GM12872 (cell line): ENCODE results near the gene BICRAL.

Source experiments
- CTCF ChIP-seq: IDR thresholded peaks from 3 replicates; pipeline ENCODE4 v1.5.1; 2011; ENCODE audit warnings: low read depth, mild to moderate bottlenecking, low read length, moderate library complexity; ENCODE audit not compliant: insufficient read depth

The BICRAL gene

GRCh38 chr6:42781796-42782688, at the start of gene BICRAL:
Gene BICRAL (plus strand): TSS chr6:42782052. CDS start chr6:42822023, 39,971 bp downstream.
- TF ChIP-seq CTCF, result no peak

DNA sequence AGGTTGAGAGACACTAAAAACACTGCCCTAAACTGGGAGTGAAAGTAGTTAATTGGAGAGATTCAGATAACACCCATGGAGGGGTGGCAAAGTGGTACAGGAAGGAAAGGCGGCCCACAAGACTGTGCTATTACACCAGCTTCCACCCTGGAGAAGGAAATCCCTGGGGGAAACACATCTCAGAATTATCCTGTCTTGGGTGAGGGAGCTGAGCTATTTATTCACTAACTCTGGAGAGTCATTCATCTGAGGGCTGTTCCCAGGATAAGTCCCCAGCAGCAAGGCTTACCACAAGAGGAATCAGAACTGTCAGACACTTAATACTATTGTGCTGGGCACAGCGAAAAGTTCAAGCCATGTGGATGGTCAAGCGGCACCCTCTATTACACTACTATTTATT, 45.9 kb upstream of the BICRAL start:
- TF ChIP-seq CTCF, result no peak

- TF ChIP-seq CTCF, result no peak
Observed at GRCh38 chr6:42740725-42741124, 41.1 kb upstream of the BICRAL start.

DNA sequence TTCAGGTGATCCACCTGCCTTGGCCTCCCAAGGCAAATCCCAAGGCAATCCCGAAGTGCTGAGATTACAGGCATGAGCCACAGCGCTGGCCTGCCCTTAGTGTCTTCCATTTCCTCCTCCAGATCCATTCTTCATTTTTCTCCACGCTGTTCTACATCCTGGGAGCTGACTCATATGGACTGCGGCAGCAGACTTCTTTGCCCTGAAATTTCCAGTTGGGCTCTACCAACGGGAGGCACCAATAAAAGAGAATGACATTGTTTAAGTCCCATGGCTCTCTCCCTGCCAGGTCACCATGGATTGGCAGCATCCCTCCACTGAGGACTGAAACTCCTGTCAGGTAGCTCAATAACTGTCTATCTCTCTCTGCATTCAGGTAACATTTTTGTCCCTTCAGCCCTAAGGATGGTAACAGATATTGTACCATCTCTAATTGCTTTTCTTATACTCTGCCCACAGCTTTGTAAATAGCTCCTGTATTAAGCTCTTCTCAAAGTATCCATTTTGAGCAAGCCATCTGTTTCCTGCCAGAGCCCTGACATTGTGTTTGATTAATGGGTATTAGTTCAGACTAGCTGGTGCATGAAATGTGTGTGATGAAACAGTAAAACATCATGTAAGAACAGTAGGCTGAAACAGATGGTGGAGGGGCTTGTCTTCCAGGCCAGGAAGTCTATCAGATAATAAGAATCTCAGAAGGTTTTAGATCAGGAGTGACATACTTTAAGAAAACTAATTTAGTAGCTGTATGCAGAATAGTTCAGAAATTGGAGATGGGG, 39.5 kb upstream of the BICRAL start:
- TF ChIP-seq CTCF, result no peak

DNA sequence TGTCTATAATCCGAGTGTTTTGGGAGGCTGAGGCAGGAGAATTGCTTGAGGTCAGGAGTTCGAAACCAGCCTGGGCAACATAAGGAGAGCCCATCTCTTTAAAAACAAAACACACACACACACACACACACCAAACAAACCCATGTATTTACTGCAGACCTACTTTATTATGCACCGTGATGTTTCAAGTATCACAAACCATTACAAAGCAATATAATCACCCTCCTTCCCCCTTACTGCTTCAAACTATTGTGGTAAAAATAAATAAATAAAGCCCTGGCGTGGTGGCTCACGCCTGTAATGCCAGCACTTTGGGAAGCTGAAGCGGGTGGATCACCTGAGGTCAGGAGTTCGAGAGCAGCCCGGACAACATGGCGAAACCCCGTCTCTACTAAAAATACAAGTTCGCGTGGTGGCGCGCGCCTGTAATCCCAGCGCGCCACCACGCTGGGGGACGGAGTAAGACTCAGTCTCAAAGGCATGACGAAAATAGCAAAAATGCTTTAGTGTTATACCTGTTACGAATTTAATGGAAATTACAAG, 37.4 kb upstream of the BICRAL start:
- TF ChIP-seq CTCF, result no peak

DNA sequence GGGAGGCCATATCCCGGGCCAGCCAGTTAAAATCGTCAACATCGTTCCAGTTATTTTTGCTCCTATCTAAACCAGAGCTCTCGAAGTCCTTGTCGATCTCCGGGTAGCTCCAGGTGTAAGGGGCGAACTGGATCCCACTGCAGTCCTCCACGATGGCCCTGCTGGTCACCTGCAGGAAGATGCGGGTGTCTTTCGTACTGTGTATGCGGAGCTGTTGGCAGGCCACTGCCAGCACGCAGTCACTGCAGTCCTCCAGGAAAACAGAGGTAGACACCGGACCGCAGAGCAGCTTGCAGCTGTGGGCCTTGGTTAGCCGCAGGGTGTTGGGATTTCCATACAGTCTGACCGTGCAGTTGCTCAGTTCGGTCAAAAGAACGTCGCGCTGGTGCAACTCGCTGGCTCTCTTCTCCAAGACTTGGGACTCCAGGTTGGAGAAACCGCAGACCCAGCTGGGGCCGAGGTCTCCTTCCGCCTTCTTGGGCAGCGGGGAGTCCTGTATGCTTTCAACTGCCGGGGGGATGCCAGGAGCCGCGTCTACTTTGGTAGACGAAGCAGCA, 36.7 kb upstream of the BICRAL start:
- TF ChIP-seq CTCF, result 0 out of 3 replicates have a peak, but pooled peaks have one; percentile 2

DNA sequence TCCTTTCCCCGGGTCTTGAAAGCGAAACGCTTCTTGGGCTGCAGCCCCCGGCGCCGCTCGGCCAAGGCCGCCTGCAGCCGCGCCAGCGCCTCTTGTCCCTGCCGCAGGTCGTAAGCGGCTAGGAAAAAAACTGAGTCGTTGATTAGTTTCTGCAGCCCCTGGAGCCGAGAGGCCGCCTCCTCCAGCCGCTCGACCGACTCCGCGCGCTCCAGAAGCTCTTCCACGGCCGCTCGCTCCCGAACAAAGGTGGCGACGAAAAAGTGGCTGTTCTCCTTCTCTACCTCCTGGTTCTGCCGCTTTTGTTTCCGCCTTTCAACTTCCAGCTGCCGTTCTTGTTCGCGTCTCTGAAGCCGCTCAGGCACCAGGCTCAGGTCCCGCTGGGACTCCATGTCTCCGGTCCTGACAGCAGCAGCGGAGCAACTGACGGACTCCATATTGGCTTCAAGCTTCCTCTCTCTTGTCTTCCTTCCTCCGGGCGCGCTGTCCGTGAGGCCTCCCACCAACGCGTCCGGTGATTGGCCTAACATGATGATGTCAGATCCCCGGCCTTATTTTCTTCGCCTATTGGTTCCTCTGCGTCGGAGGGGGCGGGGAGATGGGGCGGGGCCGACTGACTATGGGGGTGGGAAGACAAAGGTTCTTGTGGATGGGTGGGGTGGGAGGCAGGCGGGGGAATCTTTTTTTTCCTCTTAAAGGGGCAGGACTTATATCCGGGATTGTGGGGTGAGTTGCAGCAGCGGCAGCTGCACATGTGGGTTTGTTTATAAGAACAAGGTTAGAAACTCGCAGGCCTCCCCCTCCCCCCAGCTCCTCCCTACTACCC, 36.0 kb upstream of the BICRAL start, which contains the start of gene TBCC:
Gene TBCC (minus strand): TSS at position 464 of the 823 bp plus-strand sequence. CDS start 30 bp downstream, at position 434.
- TF ChIP-seq CTCF, result no peak
